LNCaP clone FGC (cell line): ENCODE data around the gene GPATCH8.
"Not testable (repeated sequence)": the region's sequence is repeated elsewhere in the genome, so short reads cannot be mapped to it uniquely, and the experiment has no call there.

Source experiments
- DNase-seq: peaks from one replicate; pipeline ENCODE4 v3.0.0-alpha.2; 2011; ENCODE audit warnings: low read depth
- H3K4me3 ChIP-seq: 2 replicates; pipeline ENCODE4 v1.5.1; 2011; ENCODE audit warnings: mild to moderate bottlenecking, low read depth, low read length, control low read depth
- TF ChIP-seq, protein P1 (sequence below): IDR thresholded peaks from 2 replicates; pipeline ENCODE4 v1.5.1; 2012; ENCODE audit warnings: mild to moderate bottlenecking; ENCODE audit not compliant: control insufficient read depth, insufficient read depth; ENCODE audit errors: extremely low read depth

The GPATCH8 gene

GRCh38 chr17:44375196-44376017 lies 127.8 kb downstream of the GPATCH8 start:
- TF ChIP-seq, protein P1, sequence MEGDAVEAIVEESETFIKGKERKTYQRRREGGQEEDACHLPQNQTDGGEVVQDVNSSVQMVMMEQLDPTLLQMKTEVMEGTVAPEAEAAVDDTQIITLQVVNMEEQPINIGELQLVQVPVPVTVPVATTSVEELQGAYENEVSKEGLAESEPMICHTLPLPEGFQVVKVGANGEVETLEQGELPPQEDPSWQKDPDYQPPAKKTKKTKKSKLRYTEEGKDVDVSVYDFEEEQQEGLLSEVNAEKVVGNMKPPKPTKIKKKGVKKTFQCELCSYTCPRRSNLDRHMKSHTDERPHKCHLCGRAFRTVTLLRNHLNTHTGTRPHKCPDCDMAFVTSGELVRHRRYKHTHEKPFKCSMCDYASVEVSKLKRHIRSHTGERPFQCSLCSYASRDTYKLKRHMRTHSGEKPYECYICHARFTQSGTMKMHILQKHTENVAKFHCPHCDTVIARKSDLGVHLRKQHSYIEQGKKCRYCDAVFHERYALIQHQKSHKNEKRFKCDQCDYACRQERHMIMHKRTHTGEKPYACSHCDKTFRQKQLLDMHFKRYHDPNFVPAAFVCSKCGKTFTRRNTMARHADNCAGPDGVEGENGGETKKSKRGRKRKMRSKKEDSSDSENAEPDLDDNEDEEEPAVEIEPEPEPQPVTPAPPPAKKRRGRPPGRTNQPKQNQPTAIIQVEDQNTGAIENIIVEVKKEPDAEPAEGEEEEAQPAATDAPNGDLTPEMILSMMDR = no peak
- H3K4me3 ChIP-seq = no peak overlapping the region
- no peak for DNase-seq

DNA sequence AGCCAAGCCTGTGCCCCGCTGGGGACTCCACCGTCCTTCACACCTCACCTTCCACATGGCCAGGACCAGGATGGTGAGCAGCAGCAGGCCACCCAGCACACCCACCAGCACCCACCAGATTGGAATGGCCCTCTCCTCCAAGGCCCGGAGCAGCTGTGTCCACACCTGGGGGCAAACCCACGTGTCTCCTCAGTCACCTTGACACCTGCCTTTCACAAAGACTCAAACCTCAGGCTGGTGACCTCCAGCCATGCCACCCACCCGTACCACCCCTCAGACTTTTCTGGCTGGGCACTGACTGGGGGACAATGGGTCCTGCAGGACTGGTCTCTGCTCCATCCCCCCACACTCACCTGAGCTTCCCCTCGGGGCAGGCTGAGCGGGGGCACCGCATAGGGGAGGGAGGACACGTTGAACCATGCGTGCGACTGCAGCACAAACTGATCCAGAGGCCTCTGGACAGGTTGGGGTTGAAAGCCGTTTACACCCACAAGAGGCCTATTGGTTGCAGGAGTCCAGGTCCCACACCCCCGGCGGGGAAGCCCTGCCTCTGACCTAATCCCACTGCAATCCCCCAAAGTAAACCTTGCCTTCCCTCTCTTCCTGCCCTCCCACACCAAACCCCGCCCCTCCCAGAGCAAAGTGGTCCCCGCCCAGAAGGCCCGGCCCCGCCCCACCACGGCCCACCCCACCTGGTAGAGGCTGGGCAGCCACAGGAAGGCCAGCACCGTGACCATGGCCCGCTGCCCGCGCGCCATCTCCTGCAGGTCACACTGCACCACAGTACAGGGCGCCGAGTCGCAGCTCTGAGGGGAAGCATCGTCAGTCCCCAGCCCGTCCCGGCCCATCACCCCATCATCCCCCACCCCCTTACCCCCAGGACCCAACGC lies 128.7 kb downstream of the GPATCH8 start:
- TF ChIP-seq, protein P1 = no peak
- H3K4me3 ChIP-seq = no peak overlapping the region
- DNase-seq = no peak

DNA sequence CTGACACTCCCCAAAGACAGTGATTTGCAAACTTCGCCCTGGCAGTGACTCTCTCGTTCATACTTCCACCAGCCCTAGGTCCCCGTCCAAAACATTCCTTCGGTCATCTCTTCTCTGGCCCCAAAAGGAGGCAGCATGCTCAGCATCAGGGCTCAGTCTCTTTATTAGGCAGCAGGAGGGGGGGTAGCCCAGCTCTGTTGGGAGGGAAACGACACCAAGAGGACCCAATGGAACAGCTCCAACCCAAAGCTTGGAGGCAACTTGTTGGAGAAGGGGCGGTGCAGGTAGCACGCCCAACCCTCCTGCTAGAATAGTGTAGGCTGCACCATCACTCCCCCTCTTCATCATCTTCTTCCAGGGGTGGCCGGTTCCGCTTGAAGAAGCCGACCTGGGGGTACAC lies 131.2 kb downstream of the GPATCH8 start:
- TF ChIP-seq, protein P1 = no peak

GRCh38 chr17:44369414-44370023 lies 133.7 kb downstream of the GPATCH8 start:
- DNase-seq = not testable (repeated sequence)

More for the DNA sequence above, 131.2 kb downstream of the GPATCH8 start:
- DNase-seq = no peak
- H3K4me3 ChIP-seq = no peak overlapping the region

DNA sequence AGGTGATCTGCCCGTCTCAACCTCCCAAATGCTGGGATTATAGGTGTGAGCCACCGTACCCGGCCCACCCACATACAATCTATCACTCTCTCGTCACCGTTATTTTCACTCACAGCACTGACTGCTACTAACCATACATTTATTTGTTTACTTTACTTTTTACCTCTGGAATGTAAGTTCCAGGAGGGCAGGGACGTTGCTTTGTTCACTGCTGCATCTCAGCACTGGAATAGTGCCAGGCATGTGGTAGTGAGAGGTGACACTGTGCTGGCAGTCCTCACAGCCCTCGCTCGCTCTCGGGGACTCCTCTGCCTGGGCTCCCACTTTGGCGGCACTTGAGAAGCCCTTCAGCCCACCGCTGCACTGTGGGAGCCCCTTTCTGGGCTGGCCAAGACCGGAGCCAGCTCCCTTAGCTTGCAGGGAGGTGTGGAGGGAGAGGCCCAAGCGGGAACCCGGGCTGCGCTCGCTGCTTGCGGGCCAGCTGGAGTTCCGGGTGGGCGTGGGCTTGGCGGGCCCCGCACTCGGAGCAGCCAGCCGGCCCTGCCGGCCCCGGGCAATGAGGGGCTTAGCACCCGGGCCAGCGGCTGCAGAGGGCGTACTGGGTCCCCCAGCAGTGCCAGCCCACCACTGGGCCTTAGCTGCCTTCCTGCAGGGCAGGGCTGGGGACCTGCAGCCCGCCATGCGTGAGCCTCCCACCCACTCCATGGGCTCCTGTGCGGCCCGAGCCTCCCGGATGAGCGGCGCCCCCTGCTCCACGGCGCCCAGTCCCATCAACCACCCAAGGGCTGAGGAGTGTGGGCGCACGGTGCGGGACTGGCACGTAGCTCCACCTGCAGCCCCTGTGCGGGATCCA lies 134.6 kb downstream of the GPATCH8 start:
- DNase-seq = not testable (repeated sequence)

More at GRCh38 chr17:44369414-44370023, 133.7 kb downstream of the GPATCH8 start:
- H3K4me3 ChIP-seq = not testable (repeated sequence)

DNA sequence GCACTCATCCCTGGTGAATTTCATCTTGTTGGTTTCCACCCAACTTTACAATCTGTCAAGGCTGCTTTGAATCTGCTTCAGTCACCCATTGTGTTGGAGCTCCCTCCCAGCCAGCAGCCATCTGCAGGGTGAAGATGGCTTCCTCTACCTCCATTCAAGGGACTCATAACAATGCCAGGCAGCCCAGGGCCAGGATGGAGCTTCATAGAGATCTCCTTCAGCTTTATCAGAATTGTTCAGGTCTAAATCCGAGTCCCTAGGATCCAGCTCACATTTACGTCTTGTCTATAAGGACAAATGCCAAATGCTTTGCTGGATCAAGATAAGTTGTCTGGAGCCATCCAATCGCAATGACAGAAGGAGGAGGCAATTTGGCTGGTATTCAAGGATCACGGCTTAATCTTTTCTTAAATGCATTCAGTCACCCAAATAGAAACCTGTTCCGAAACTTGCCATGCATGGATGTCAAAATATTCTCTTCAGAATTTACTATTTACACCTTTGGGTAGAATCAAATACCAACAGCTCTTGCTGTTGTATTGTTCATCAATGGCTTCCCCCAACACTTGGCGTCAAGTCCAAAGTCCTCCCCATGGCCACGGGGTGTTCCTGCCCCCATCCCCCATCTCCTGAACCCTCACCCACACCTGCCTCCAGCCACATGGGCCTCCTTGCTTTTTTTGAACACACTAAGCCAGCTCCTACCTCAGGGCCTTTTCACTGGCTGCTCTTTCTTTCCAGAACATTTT lies 135.8 kb downstream of the GPATCH8 start:
- TF ChIP-seq, protein P1 = no peak
- no peak for DNase-seq

More for the DNA sequence above, 134.6 kb downstream of the GPATCH8 start:
- not testable (repeated sequence) for H3K4me3 ChIP-seq

GRCh38 chr17:44365051-44365450 lies 138.2 kb downstream of the GPATCH8 start:
- not testable (repeated sequence) for H3K4me3 ChIP-seq, DNase-seq

More for the DNA sequence above, 135.8 kb downstream of the GPATCH8 start:
- no peak overlapping the region for H3K4me3 ChIP-seq
